Lower leg skin (tissue), 3 donors: ENCODE measurements around the gene NOSTRIN.

ENCODE experiments used
- CTCF ChIP-seq, 3 donors: fragments of 450-650 bp; IDR thresholded peaks; one replicate each; pipeline ENCODE4 v1.5.1; 2016; ENCODE audit warnings: antibody characterized with exemption in 3 of 3, mild to moderate bottlenecking in 3 of 3, moderate library complexity in 2 of 3
- POLR2A ChIP-seq, 2 donors: fragments of 450-650 bp; IDR thresholded peaks; one replicate each; pipeline ENCODE4 v1.6.1; 2016 to 2017; ENCODE audit warnings: antibody characterized with exemption in 2 of 2, mild to moderate bottlenecking in 1 of 2, moderate library complexity in 1 of 2

GRCh38 chr2:168904358-168904757, 101.9 kb downstream of the NOSTRIN start:
- TF ChIP-seq CTCF (IDR thresholded peaks at IDR 0.05) (no peak), POLR2A (IDR thresholded peaks at IDR 0.05) (no peak)
